ENCODE measurements around the gene TBC1D5.

Gene TBC1D5

DNA sequence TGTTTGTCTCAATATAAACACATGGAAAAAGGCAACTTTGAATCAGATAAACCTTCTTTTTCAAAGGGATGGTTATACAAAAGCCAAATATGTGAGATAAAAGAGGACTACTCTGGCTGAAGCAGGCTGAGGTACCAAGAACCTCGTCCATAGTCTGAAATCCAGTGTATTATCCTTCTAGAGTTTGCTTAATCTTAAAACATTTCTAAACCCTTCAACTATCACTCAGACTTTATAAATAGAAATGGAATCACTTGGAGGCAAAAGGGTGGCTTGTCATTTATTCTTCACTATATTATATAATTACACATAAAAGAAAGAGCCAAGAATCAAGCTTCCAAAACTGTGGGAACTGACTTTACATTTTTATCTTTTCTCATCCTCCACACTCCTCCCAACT is 554.1 kb downstream of the TBC1D5 start:
- H3K27ac ChIP-seq: no peak overlapping the region
- TF ChIP-seq, protein P1, sequence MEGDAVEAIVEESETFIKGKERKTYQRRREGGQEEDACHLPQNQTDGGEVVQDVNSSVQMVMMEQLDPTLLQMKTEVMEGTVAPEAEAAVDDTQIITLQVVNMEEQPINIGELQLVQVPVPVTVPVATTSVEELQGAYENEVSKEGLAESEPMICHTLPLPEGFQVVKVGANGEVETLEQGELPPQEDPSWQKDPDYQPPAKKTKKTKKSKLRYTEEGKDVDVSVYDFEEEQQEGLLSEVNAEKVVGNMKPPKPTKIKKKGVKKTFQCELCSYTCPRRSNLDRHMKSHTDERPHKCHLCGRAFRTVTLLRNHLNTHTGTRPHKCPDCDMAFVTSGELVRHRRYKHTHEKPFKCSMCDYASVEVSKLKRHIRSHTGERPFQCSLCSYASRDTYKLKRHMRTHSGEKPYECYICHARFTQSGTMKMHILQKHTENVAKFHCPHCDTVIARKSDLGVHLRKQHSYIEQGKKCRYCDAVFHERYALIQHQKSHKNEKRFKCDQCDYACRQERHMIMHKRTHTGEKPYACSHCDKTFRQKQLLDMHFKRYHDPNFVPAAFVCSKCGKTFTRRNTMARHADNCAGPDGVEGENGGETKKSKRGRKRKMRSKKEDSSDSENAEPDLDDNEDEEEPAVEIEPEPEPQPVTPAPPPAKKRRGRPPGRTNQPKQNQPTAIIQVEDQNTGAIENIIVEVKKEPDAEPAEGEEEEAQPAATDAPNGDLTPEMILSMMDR (IDR thresholded peaks at IDR 0.05; ENCODE audit: low read depth, low read length, missing control alignments): no peak
- DNase-seq: no peak
- H3K4me3 ChIP-seq (ENCODE audit: low read depth, low read length): no peak overlapping the region
- no peaks in the 10 kb centered on the region for H3K27me3 ChIP-seq (replicated peaks)
- in situ Hi-C loops (cut with HindIII; ENCODE audit: low pct_ligation_motif_present, low sequenced_read_pairs): no loop called here
- no peaks in the 10 kb centered on the region for H3K36me3 ChIP-seq (replicated peaks)

DNA sequence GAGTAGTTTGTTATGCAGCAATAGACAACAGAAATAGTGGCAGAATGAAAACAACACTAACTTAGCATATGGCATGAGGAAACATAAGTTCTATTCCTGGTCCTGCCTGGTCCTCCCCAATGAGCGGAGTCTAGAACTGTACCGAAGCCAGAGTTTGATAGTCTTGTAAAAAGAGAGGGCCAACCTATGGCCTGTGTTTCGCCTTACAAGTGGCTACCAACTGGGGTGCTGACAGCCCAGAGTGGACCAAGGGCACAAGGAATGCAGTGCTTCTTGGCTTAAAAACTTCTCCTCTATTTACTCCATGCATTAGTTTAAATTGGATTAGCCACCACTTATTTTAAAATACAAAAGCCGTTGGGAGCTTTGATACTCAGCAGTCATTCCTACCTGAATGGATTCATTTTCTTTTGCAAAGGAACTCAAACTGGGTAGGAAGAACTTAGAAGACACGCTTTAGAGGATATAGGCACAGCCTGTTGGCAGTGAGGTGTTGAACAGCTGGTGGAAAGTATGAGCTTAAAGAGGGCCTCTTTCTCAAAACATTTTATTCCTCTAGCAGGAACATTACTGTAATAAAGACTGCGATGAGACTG is 554.7 kb downstream of the TBC1D5 start:
- TF ChIP-seq, protein P1 (IDR thresholded peaks at IDR 0.05; ENCODE audit: low read depth, low read length, missing control alignments): no peak
- no peaks in the 10 kb centered on the region for H3K36me3 ChIP-seq (replicated peaks)
- in situ Hi-C loops (cut with HindIII; ENCODE audit: low pct_ligation_motif_present, low sequenced_read_pairs): no loop called here
- H3K4me3 ChIP-seq (ENCODE audit: low read depth, low read length): no peak overlapping the region
- no peaks in the 10 kb centered on the region for H3K27me3 ChIP-seq (replicated peaks)
- DNase-seq: no peak
- H3K27ac ChIP-seq: no peak overlapping the region

DNA sequence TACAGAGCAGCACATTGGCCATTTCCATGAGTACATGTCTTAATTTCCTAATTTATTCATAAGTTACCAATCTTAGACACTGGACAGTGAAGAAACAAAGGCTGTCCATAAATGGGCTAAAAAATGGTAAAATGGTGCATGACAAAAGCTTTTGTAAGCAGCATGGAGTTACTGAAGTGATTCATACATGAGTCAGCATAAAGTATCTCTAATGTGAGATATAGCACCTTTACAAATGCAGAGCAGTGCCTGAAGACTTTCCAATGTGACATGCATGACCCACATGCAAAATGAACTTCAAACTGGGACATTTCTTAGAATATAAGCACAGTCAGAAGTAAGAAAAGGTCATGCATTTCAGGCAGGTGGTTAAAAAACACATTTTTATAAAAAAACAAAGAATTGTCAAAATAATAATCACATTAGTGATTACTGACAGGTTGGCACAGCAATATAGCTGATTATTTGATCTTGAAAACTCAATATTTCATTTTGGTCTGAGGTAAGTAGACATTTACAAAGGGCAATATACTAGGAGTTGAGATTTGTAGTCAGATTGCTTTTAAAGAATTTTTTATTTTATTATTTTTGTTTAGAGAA is 558.4 kb downstream of the TBC1D5 start:
- in situ Hi-C loops (cut with HindIII; ENCODE audit: low pct_ligation_motif_present, low sequenced_read_pairs): no loop called here
- no peak overlapping the region for H3K4me3 ChIP-seq (ENCODE audit: low read depth, low read length)
- no peak for DNase-seq
- TF ChIP-seq, protein P1 (IDR thresholded peaks at IDR 0.05; ENCODE audit: low read depth, low read length, missing control alignments): no peak
- no peak overlapping the region for H3K27ac ChIP-seq
- no peaks in the 10 kb centered on the region for H3K27me3 ChIP-seq (replicated peaks)
- no peaks in the 10 kb centered on the region for H3K36me3 ChIP-seq (replicated peaks)

DNA sequence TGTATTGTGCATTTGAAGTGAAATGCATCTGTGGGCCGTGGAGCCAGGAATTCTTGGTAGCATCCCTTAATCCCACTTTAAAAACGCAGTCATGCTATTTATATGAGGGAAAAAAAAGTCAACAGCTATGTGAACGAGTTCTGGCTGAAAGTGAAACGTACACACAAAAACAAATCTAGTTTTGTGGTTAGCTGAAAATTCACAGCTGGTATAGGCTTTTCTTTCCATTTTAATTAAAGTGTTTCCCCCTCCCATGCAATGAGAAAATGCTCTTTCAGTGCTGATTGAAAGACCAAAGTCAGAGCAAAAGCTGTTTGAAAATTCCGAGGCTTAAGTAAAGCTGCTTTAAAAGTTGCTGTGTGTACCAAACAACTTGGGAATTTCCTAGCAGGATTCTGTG is 560.3 kb downstream of the TBC1D5 start:
- Histone ChIP-seq H3K36me3 (replicated peaks) (no peaks in the 10 kb centered on the region), H3K27ac (no peak overlapping the region), H3K27me3 (replicated peaks) (no peaks in the 10 kb centered on the region), H3K4me3 (ENCODE audit: low read depth, low read length) (no peak overlapping the region)
- in situ Hi-C loops (cut with HindIII; ENCODE audit: low pct_ligation_motif_present, low sequenced_read_pairs): no loop called here
- TF ChIP-seq, protein P1 (IDR thresholded peaks at IDR 0.05; ENCODE audit: low read depth, low read length, missing control alignments): no peak
- no peak for DNase-seq

DNA sequence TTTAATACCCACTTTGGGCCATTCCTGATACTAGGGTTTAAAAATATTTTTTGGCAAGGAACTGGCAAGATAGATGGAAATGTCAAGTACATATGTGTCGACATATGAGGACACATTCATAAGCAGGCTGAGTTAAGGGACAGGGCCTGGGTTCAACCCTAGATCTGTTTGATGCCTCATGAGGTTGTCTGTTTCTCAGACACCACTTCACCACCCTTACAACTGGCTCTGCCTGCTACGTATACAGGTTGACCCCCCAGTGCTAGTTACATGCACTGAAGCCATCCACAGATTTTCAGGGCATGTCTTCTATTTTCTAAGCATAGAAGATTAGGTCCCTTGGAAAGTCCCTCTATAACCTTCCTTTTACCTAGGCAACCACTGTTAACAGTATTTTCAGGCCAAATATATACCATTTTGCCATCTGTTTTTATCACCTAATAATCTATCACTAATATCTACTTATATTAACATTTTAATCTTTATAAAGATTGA is 561.0 kb downstream of the TBC1D5 start:
- H3K36me3 ChIP-seq (replicated peaks): no peaks in the 10 kb centered on the region
- no peak overlapping the region for H3K4me3 ChIP-seq (ENCODE audit: low read depth, low read length)
- no peak overlapping the region for H3K27ac ChIP-seq
- TF ChIP-seq, protein P1 (IDR thresholded peaks at IDR 0.05; ENCODE audit: low read depth, low read length, missing control alignments): no peak
- H3K27me3 ChIP-seq (replicated peaks): no peaks in the 10 kb centered on the region
- DNase-seq: no peak
- in situ Hi-C loops (cut with HindIII; ENCODE audit: low pct_ligation_motif_present, low sequenced_read_pairs): no loop called here
